ENCODE data around the gene WT1.

Gene WT1

GRCh38 chr11:32420937-32421901, 14.1 kb downstream of the WT1 start:
- Histone ChIP-seq H3K27ac (ENCODE audit: low read length) (no peak overlapping the region), H3K36me3 (ENCODE audit: control insufficient read depth in 2 of 2, insufficient read depth in 2 of 2, low read length in 2 of 2) (no peaks in the 10 kb centered on the region), H3K27me3 (ENCODE audit: control insufficient read depth in 1 of 2, insufficient read depth in 2 of 2, low read length in 2 of 2) (peaks cover 25 to 28% of the 10 kb centered on the region in 2 donors), H3K4me1 (ENCODE audit: control insufficient read depth, insufficient read depth, low read length) (no peaks in the 10 kb centered on the region), H3K4me3 (ENCODE audit: low read length in 2 of 2) (no peak overlapping the region), H3K9me3 (ENCODE audit: control insufficient read depth in 2 of 2, low read length in 2 of 2) (no peaks in the 10 kb centered on the region), H3K9ac (ENCODE audit: low read length in 2 of 2) (no peak overlapping the region)

- Histone ChIP-seq H3K4me3 (ENCODE audit: low read length in 2 of 2) (no peak overlapping the region), H3K9me3 (ENCODE audit: control insufficient read depth in 2 of 2, low read length in 2 of 2) (no peaks in the 10 kb centered on the region), H3K4me1 (ENCODE audit: control insufficient read depth, insufficient read depth, low read length) (no peaks in the 10 kb centered on the region), H3K9ac (ENCODE audit: low read length in 2 of 2) (no peak overlapping the region), H3K27me3 (ENCODE audit: control insufficient read depth in 1 of 2, insufficient read depth in 2 of 2, low read length in 2 of 2) (peaks cover 19% of the 10 kb centered on the region in 2 donors), H3K36me3 (ENCODE audit: control insufficient read depth in 2 of 2, insufficient read depth in 2 of 2, low read length in 2 of 2) (no peaks in the 10 kb centered on the region), H3K27ac (ENCODE audit: low read length) (no peak overlapping the region)
Measured at GRCh38 chr11:32420139-32420538, 15.2 kb downstream of the WT1 start.

DNA sequence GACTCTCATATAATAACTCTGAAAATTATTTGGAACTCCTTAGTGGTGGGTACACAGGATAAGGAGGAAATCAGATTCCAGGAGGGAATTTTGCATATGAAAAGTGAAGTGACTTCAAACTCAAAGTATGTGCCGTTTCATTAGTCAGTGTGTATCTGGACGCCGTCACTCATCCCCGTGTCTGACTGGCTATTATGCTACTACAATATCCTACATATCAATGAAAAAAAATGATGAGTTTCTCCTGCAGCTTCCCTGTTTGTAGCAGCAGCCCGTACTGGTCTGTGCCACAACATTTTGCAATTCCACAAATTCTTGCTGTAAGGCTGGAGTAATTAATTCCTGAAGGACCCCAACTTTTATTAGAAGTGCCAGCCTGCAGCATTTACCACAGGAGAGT, 16.5 kb downstream of the WT1 start:
- no peaks in the 10 kb centered on the region for H3K4me1 ChIP-seq (ENCODE audit: control insufficient read depth, insufficient read depth, low read length)
- no peak overlapping the region for H3K9ac ChIP-seq (ENCODE audit: low read length in 2 of 2)
- no peak overlapping the region for H3K27ac ChIP-seq (ENCODE audit: low read length)
- H3K9me3 ChIP-seq (ENCODE audit: control insufficient read depth in 2 of 2, low read length in 2 of 2), result no peaks in the 10 kb centered on the region
- H3K4me3 ChIP-seq (ENCODE audit: low read length in 2 of 2), result no peak overlapping the region
- H3K27me3 ChIP-seq (ENCODE audit: control insufficient read depth in 1 of 2, insufficient read depth in 2 of 2, low read length in 2 of 2), result peaks cover 13 to 16% of the 10 kb centered on the region in 2 donors
- no peaks in the 10 kb centered on the region for H3K36me3 ChIP-seq (ENCODE audit: control insufficient read depth in 2 of 2, insufficient read depth in 2 of 2, low read length in 2 of 2)

DNA sequence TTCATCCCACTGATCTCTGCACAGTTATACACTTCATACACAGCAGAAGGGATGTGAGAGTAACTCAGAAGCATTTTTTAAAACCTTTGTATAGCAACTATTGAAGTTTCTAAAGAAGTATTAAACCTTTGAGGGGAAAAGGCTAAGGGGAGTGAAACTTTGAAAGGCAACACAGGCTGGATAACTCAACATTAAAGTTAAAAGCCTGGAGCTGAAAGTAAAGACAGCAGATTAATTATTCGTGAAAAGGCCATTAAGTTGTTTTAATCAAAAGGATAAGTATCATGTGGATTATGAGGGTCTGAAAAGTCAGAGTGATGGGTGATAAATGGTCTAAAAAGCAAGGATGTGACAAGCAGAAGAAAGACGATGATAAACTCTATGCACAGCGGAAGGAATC, 17.5 kb downstream of the WT1 start:
- Histone ChIP-seq H3K27me3 (ENCODE audit: control insufficient read depth in 1 of 2, insufficient read depth in 2 of 2, low read length in 2 of 2) (peaks cover 7 to 10% of the 10 kb centered on the region in 2 donors), H3K27ac (ENCODE audit: low read length) (no peak overlapping the region), H3K9me3 (ENCODE audit: control insufficient read depth in 2 of 2, low read length in 2 of 2) (no peaks in the 10 kb centered on the region), H3K4me1 (ENCODE audit: control insufficient read depth, insufficient read depth, low read length) (no peaks in the 10 kb centered on the region), H3K9ac (ENCODE audit: low read length in 2 of 2) (no peak overlapping the region), H3K4me3 (ENCODE audit: low read length in 2 of 2) (no peak overlapping the region), H3K36me3 (ENCODE audit: control insufficient read depth in 2 of 2, insufficient read depth in 2 of 2, low read length in 2 of 2) (no peaks in the 10 kb centered on the region)

- Histone ChIP-seq H3K4me3 (ENCODE audit: low read length in 2 of 2) (no peak overlapping the region), H3K36me3 (ENCODE audit: control insufficient read depth in 2 of 2, insufficient read depth in 2 of 2, low read length in 2 of 2) (no peaks in the 10 kb centered on the region), H3K4me1 (ENCODE audit: control insufficient read depth, insufficient read depth, low read length) (no peaks in the 10 kb centered on the region), H3K27ac (ENCODE audit: low read length) (no peak overlapping the region), H3K9ac (ENCODE audit: low read length in 2 of 2) (no peak overlapping the region), H3K27me3 (ENCODE audit: control insufficient read depth in 1 of 2, insufficient read depth in 2 of 2, low read length in 2 of 2) (peaks cover 7% of the 10 kb centered on the region in 2 donors), H3K9me3 (ENCODE audit: control insufficient read depth in 2 of 2, low read length in 2 of 2) (no peaks in the 10 kb centered on the region)
Measured at GRCh38 chr11:32416301-32416700, 19.0 kb downstream of the WT1 start.

DNA sequence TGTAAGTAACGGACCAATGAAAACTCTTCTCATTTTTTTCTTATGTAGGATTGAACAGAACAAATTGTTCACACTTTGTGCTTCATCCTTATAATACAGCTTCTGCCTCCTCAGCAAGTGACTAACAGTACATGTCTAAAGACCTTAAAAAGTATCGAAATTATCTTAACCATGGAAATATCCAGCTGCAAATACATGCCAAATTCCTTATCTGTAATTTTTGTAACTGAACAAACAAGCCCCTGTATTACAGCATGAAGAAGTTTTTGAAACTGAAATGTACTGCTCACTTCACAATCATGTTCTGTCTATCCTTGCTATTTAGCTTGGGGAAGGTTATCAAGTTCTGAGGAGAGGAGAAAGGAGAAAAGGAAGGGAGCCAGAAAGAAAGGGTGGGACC, 20.4 kb downstream of the WT1 start:
- no peak overlapping the region for H3K4me3 ChIP-seq (ENCODE audit: low read length in 2 of 2)
- H3K36me3 ChIP-seq (ENCODE audit: control insufficient read depth in 2 of 2, insufficient read depth in 2 of 2, low read length in 2 of 2), result no peaks in the 10 kb centered on the region
- no peaks in the 10 kb centered on the region for H3K9me3 ChIP-seq (ENCODE audit: control insufficient read depth in 2 of 2, low read length in 2 of 2)
- H3K27ac ChIP-seq (ENCODE audit: low read length), result no peak overlapping the region
- peaks cover 3 to 7% of the 10 kb centered on the region in 2 donors for H3K27me3 ChIP-seq (ENCODE audit: control insufficient read depth in 1 of 2, insufficient read depth in 2 of 2, low read length in 2 of 2)
- H3K4me1 ChIP-seq (ENCODE audit: control insufficient read depth, insufficient read depth, low read length), result no peaks in the 10 kb centered on the region
- H3K9ac ChIP-seq (ENCODE audit: low read length in 2 of 2), result no peak overlapping the region

DNA sequence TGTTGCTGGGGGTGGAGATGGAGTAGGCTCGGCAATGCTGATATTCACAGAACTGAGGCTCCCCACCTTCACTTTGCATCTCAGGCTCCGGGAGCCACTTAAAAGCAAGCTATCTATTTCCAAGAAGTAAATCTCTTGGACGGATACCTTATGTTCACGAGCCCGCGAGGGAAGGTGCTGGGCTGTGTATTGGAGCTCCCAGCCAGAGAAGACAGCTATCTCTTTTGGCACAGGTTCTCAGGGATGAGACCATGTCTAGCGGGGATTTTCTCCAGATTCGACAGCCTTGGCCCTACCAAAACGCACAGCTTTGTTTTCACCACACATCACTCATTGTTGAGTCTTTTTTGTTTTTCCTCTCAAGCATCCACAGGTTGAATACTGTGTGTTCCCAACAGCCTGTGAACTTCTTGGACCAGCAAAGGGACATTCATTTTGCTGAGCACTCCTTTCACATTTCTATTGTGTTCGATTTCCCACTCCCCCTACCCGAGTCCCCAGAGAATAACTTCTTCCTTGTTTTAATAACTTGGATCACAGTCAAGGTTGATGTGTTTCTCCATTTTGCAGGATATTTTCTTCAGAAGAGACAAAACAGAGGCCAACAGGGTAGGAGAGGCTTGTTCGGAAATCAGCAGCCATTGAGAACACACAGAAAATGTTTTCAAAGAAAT, 23.3 kb downstream of the WT1 start:
- Histone ChIP-seq H3K36me3 (ENCODE audit: control insufficient read depth in 2 of 2, insufficient read depth in 2 of 2, low read length in 2 of 2) (no peaks in the 10 kb centered on the region), H3K4me1 (ENCODE audit: control insufficient read depth, insufficient read depth, low read length) (no peaks in the 10 kb centered on the region), H3K9me3 (ENCODE audit: control insufficient read depth in 2 of 2, low read length in 2 of 2) (no peaks in the 10 kb centered on the region), H3K9ac (ENCODE audit: low read length in 2 of 2) (no peak overlapping the region), H3K4me3 (ENCODE audit: low read length in 2 of 2) (no peak overlapping the region), H3K27me3 (ENCODE audit: control insufficient read depth in 1 of 2, insufficient read depth in 2 of 2, low read length in 2 of 2) (no peaks in the 10 kb centered on the region), H3K27ac (ENCODE audit: low read length) (no peak overlapping the region)

- H3K4me3 ChIP-seq (ENCODE audit: low read length in 2 of 2), result no peak overlapping the region
- peaks cover 3 to 5% of the 10 kb centered on the region in 2 donors for H3K27me3 ChIP-seq (ENCODE audit: control insufficient read depth in 1 of 2, insufficient read depth in 2 of 2, low read length in 2 of 2)
- H3K9me3 ChIP-seq (ENCODE audit: control insufficient read depth in 2 of 2, low read length in 2 of 2), result peaks cover 0 to 2% of the 10 kb centered on the region in 2 donors
- no peak overlapping the region for H3K9ac ChIP-seq (ENCODE audit: low read length in 2 of 2)
- no peaks in the 10 kb centered on the region for H3K36me3 ChIP-seq (ENCODE audit: control insufficient read depth in 2 of 2, insufficient read depth in 2 of 2, low read length in 2 of 2)
- H3K27ac ChIP-seq (ENCODE audit: low read length), result no peak overlapping the region
- H3K4me1 ChIP-seq (ENCODE audit: control insufficient read depth, insufficient read depth, low read length), result no peaks in the 10 kb centered on the region
Measured at GRCh38 chr11:32405592-32405991, 29.7 kb downstream of the WT1 start.

GRCh38 chr11:32402836-32403235, 32.5 kb downstream of the WT1 start:
- H3K4me1 ChIP-seq (ENCODE audit: control insufficient read depth, insufficient read depth, low read length), result no peaks in the 10 kb centered on the region
- H3K9me3 ChIP-seq (ENCODE audit: control insufficient read depth in 2 of 2, low read length in 2 of 2), result peaks cover 0 to 2% of the 10 kb centered on the region in 2 donors
- no peak overlapping the region for H3K9ac ChIP-seq (ENCODE audit: low read length in 2 of 2)
- peaks cover 3 to 13% of the 10 kb centered on the region in 2 donors for H3K27me3 ChIP-seq (ENCODE audit: control insufficient read depth in 1 of 2, insufficient read depth in 2 of 2, low read length in 2 of 2)
- no peak overlapping the region for H3K27ac ChIP-seq (ENCODE audit: low read length)
- H3K4me3 ChIP-seq (ENCODE audit: low read length in 2 of 2), result no peak overlapping the region
- H3K36me3 ChIP-seq (ENCODE audit: control insufficient read depth in 2 of 2, insufficient read depth in 2 of 2, low read length in 2 of 2), result no peaks in the 10 kb centered on the region

GRCh38 chr11:32400670-32401369, 34.5 kb downstream of the WT1 start:
- Histone ChIP-seq H3K9me3 (ENCODE audit: control insufficient read depth in 2 of 2, low read length in 2 of 2) (peaks cover 0 to 2% of the 10 kb centered on the region in 2 donors), H3K27ac (ENCODE audit: low read length) (no peak overlapping the region), H3K4me3 (ENCODE audit: low read length in 2 of 2) (no peak overlapping the region), H3K9ac (ENCODE audit: low read length in 2 of 2) (no peak overlapping the region), H3K36me3 (ENCODE audit: control insufficient read depth in 2 of 2, insufficient read depth in 2 of 2, low read length in 2 of 2) (no peaks in the 10 kb centered on the region), H3K27me3 (ENCODE audit: control insufficient read depth in 1 of 2, insufficient read depth in 2 of 2, low read length in 2 of 2) (peaks cover 3 to 13% of the 10 kb centered on the region in 2 donors), H3K4me1 (ENCODE audit: control insufficient read depth, insufficient read depth, low read length) (no peaks in the 10 kb centered on the region)
